GM18951 (cell line): ENCODE results near the gene BACH1.
"Not testable (repeated sequence)": the region's sequence is repeated elsewhere in the genome, so short reads cannot be mapped to it uniquely, and the experiment has no call there.

Experiments used
- POLR2A ChIP-seq: IDR thresholded peaks from 4 replicates; pipeline ENCODE4 v1.6.1; 2011; ENCODE audit warnings: mild to moderate bottlenecking; ENCODE audit not compliant: insufficient read length, insufficient read depth; ENCODE audit errors: extremely low read depth
- in situ Hi-C: fragments of 300-500 bp; cut with MboI; formaldehyde crosslinking; loops from one replicate; pipeline ENCODE4 v1.12.0; 2022; ENCODE audit warnings: low sequenced_read_pairs, mixed read lengths, inconsistent platforms; ENCODE audit not compliant: unreplicated experiment

Gene BACH1

DNA sequence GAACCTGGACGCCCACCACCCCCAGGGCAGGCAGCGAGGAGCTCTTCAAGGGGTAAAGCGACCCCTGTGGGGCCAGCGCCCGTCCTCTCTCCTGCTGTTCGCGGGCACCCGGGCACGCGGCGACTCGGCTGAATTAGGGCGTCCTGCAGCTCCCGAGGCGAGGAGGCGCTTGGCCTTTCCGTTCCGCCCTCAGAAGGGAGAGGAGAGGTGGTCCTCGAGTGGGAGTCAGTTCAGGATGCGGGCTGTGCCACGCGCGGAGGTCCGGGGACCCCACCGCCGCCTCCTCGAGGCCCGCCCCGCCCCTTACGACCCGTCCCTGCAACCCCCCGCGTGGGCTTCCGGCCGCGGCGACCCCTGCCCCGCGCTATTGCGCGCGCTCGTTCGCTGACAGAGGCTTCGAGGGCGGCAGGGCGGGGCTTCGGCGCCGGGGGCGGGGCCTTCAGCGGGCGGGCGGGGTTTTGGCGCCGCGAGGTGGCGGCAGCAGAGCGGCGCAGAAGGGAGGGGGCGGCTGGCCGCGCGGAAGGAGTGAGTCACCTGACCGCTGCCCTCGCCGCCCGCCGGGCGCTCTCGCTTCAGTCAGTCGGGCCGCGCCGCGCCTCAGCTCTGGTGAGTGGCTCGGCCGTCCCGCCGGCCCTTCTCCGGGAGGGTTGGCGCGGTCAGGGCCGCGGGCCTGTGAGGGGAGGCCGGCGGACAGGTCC lies at the start of gene BACH1:
TSS of gene BACH1 (plus strand) at position 575 of the 698 bp plus-strand sequence. CDS start 22,359 bp downstream, outside the sequence.
- TF ChIP-seq POLR2A, result peak; percentile 96
- in situ Hi-C loops, result no loop called here

GRCh38 chr21:29249289-29249688 lies 49.4 kb upstream of the BACH1 start:
- in situ Hi-C loops, result not testable (repeated sequence)

DNA sequence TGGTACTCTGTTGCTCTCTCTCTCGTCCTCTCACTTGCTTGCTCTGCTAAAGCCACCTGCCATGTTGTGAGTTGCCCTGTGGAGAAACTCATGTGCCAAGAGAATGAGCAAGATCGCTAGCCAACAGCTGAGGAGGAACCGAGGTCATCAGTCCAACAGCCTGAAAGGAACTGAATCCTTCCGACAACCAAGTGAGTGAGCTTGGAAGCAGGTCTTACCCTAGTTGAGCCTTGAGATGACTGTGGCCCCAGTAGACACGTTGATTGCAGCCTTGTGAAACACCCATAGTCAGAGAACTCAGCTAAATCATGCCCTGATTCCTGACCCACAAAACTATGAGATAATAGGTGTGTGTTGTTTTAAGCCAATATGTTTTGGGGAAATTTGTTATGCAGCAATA lies 48.1 kb upstream of the BACH1 start:
- no peak for TF ChIP-seq POLR2A
- in situ Hi-C loops, result no loop called here

DNA sequence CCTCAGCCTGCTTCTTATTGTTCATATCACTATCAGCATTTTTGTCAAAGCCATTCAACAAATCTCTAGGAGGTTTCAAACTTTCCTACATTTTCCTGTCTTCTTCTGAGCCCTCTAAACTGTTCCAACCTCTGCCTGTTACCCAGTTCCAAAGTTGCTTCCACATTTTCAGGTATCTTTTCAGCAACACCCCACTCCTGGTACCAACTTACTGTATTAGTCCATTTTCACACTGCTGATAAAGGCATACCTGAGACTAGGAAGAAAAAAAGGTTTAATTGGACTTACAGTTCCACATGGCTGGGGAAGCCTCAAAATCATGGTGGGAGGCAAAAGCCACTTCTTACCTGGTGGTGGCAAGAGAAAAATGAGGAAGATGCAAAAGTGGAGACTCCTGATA lies 44.9 kb upstream of the BACH1 start:
- in situ Hi-C loops, result not testable (repeated sequence)

DNA sequence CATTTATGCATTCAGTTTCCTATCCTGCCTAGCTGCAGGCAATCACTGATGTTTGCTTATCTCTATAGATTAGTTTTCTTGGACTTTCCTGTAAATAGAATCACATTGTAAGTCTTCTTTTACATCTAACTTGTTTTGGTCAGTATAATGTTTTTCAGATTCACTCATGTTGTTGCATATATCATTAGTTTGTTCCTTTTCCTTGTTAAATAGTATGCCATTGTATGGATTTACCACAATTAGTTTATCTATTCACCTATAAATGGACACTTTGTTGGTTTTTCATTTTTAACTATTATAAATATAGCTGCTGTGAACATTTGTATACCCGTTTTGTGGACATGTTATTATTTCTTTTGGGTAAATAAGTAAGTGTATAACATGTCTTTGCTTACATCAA lies 44.2 kb upstream of the BACH1 start:
- in situ Hi-C loops, result no loop called here
- TF ChIP-seq POLR2A, result no peak

GRCh38 chr21:29256126-29256910 lies 42.4 kb upstream of the BACH1 start:
- no peak for TF ChIP-seq POLR2A
- in situ Hi-C loops, result no loop called here

DNA sequence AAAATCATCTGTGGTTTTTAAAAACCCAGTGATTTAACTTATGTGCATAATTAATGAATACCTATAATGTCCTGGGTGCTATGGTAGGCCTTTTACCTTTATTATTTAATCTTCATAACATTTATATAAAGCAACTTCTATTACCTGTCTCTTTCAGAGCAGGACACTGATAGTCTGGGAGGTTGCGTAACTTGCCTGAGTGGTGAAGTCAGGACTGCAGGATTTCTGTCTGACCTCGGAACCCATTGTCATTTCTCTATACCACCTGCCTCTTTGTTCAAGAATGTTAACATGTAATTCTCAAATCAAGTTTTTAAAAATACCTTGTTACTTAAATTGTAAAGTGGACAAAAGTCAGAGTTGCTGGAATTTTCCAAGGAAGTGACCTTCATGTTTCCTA lies 41.0 kb upstream of the BACH1 start:
- no peak for TF ChIP-seq POLR2A
- in situ Hi-C loops, result no loop called here

DNA sequence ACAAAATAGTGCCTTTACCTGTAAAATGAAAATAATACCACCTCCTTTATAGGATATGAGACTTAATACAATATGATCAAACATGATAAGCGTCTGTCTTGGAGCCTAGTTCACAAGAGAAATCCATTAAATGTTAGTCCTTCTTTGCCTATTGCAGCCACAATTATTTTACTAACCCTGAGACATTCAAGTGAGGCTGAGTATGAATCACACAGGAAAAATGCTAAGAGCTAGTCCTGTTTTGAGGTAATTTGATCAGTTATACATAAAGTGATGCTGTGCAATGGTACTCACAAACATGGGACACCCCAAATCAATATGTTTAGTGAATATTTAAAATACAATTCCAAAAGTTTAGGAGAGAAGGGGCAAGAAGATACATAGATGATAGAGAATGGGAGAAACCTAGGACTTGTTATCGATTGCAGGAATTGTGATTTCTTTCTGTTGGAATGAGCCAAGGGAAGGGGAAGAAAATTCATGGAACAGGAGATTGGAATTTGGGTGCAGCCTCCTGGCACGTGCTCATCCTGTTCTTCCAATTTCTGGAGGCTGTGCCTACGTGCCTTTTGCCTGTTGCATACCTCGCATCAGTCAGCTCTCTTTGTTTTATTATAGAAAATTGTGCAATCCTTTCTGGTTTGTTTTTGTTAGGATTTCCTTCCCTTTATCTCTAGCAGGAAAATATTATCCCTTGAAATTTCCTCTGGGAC lies 39.9 kb upstream of the BACH1 start:
- TF ChIP-seq POLR2A, result no peak

DNA sequence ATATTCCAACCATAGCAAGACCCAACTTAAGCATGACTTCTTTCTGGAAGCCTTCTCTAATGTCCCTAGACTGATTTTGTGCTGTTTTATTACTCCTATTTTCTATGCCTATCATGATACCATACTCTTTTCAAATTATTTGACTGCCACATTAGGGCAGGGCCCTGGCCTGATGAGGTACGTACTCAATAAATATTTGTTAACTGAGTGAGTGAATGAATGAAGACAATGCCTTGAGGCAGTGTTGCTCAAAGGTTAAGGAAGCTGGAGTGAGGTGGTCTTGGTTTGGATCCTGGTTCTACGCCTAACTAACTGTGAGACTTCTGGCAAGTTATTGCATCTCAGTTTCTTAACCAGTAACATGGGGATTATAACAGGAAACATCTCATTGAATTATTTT lies 38.3 kb upstream of the BACH1 start:
- no peak for TF ChIP-seq POLR2A
- in situ Hi-C loops, result no loop called here

More for the DNA sequence above, 39.9 kb upstream of the BACH1 start:
- in situ Hi-C loops, result no loop called here

- in situ Hi-C loops, result no loop called here
- no peak for TF ChIP-seq POLR2A
Measured at GRCh38 chr21:29261555-29262540, 36.9 kb upstream of the BACH1 start.

DNA sequence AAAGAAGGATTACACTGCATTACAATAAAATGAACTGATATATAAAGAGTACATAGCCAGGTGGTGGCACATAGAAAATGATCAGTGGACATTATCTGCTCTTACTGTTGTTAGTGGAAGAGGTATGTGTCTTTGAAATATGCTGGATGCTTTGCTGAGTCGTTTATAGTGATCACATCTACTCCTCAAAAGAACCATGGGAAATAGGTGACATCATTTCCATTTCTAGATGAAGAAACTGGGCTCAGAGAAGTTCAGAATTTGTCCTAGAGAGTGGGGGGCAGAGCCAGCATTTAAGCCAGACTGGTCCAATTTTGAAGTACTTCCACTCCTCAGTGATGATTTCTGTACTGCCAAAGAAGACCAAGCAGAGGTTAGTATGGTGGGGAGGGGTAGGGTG lies 34.0 kb upstream of the BACH1 start:
- in situ Hi-C loops, result no loop called here
- no peak for TF ChIP-seq POLR2A

DNA sequence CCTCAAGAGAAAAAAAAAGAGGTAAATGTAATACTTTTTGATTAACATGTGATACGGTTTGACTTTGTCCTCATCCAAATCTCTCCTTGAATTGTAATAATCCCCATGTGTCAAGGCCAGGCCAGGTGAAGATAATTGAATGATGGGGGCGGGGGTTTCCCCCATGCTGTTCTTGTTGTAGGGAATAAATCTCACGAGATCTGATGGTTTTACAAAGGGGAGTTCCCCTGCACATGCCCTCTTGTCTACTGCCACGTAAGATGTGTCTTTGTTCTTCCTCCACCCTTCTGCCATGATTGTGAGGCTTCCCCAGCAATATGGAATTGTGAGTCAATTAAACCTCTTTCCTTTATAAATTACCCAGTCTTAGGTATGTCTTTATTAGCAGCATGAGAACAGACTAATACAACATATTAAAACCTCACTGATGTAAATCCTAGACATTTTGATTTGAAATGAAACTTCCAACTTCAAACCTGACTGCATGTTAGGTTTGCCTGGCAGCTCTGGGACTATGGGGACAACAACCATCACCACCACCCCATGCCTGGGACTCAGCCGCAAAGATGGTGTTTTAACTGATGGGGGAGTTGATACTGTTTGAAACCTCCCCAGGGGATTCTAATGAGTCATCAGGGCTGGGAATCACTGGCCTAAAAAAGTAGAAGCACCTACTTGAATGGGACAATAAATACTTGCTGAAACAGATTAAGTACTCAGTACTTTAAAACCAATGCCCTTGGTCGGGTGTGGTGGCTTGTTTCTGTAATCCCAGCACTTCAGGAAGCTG lies 32.8 kb upstream of the BACH1 start:
- no peak for TF ChIP-seq POLR2A
- in situ Hi-C loops, result no loop called here
